Osteocyte (in vitro differentiated cells): ENCODE data around the gene ZNF613. TPM values are rescaled to one million over a fixed set of nuclear protein-coding genes. Genes with fewer than 3 reads are reported as not detected.
"Not testable (repeated sequence)": the region's sequence is repeated elsewhere in the genome, so short reads cannot be mapped to it uniquely, and the experiment has no call there.

Source experiments
- DNase-seq: peaks from one replicate; pipeline ENCODE4 v3.0.0; 2021; ENCODE audit warnings: mixed read lengths; ENCODE audit not compliant: unreplicated experiment; ENCODE audit errors: extremely low spot score
- H3K27ac Mint-ChIP-seq: one replicate; pipeline ENCODE4 v1.8.0; 2021; ENCODE audit warnings: mild to moderate bottlenecking, mixed read lengths; ENCODE audit not compliant: unreplicated experiment
- H3K27me3 Mint-ChIP-seq: one replicate; pipeline ENCODE4 v1.8.0; 2021; ENCODE audit warnings: mixed read lengths; ENCODE audit not compliant: unreplicated experiment
- H3K36me3 Mint-ChIP-seq: one replicate; pipeline ENCODE4 v1.8.0; 2021; ENCODE audit warnings: mixed read lengths; ENCODE audit not compliant: unreplicated experiment
- H3K4me1 Mint-ChIP-seq: one replicate; pipeline ENCODE4 v1.8.0; 2021; ENCODE audit warnings: mixed read lengths; ENCODE audit not compliant: unreplicated experiment
- H3K4me3 Mint-ChIP-seq: one replicate; pipeline ENCODE4 v1.8.0; 2021; ENCODE audit warnings: mild to moderate bottlenecking, moderate library complexity, mixed read lengths; ENCODE audit not compliant: unreplicated experiment
- H3K9me3 Mint-ChIP-seq: one replicate; pipeline ENCODE4 v1.8.0; 2021; ENCODE audit warnings: mixed read lengths; ENCODE audit not compliant: unreplicated experiment
- CTCF ChIP-seq: fragments of 200-600 bp; sonication (generic); IDR thresholded peaks from 2 replicates; pipeline ENCODE4 v1.5.0; 2021; ENCODE audit warnings: antibody characterized with exemption, mild to moderate bottlenecking, moderate library complexity
- total RNA-seq: library from RNA; stranded (reverse); gene quantifications from 2 replicates; pipeline ENCODE4 v1.2.1, GENCODE V29; 2021

The ZNF613 gene
- total RNA-seq, 1 donor from 2014 or later: 7.8 TPM

GRCh38 chr19:51905206-51905605 lies 22.1 kb upstream of the ZNF613 start:
- Mint-ChIP-seq H3K27me3 (peaks cover 7% of the 10 kb centered on the region), H3K4me1 (peaks cover 19% of the 10 kb centered on the region), H3K4me3 (peak overlapping the region; percentile 99), H3K9me3 (peaks cover 45% of the 10 kb centered on the region), H3K27ac (peak overlapping the region; percentile 95), H3K36me3 (peaks cover 16% of the 10 kb centered on the region)
- TF ChIP-seq CTCF: no peak
- no peak for DNase-seq

- DNase-seq, H3K27me3 Mint-ChIP-seq, H3K27ac Mint-ChIP-seq, H3K4me3 Mint-ChIP-seq: not testable (repeated sequence)
- H3K4me1 Mint-ChIP-seq: peaks cover 19% of the 10 kb centered on the region
- peaks cover 41% of the 10 kb centered on the region for H3K9me3 Mint-ChIP-seq
- peaks cover 12% of the 10 kb centered on the region for H3K36me3 Mint-ChIP-seq
Measured at GRCh38 chr19:51905639-51906038, 21.6 kb upstream of the ZNF613 start.

GRCh38 chr19:51906108-51906507 lies 21.2 kb upstream of the ZNF613 start:
- peaks cover 38% of the 10 kb centered on the region for H3K9me3 Mint-ChIP-seq
- H3K4me3 Mint-ChIP-seq, H3K27me3 Mint-ChIP-seq, DNase-seq, H3K27ac Mint-ChIP-seq: not testable (repeated sequence)
- peaks cover 12% of the 10 kb centered on the region for H3K36me3 Mint-ChIP-seq
- peaks cover 19% of the 10 kb centered on the region for H3K4me1 Mint-ChIP-seq

- H3K4me3 Mint-ChIP-seq, H3K36me3 Mint-ChIP-seq, DNase-seq, H3K27me3 Mint-ChIP-seq, H3K27ac Mint-ChIP-seq: not testable (repeated sequence)
- peaks cover 16% of the 10 kb centered on the region for H3K4me1 Mint-ChIP-seq
- peaks cover 46% of the 10 kb centered on the region for H3K9me3 Mint-ChIP-seq
Measured at GRCh38 chr19:51907981-51908380, 19.3 kb upstream of the ZNF613 start.

- H3K36me3 Mint-ChIP-seq: peaks cover 3% of the 10 kb centered on the region
- peaks cover 40% of the 10 kb centered on the region for H3K9me3 Mint-ChIP-seq
- no peak for TF ChIP-seq CTCF
- DNase-seq: no peak
- no peaks in the 10 kb centered on the region for H3K4me1 Mint-ChIP-seq
- H3K27ac Mint-ChIP-seq: no peak overlapping the region
- no peak overlapping the region for H3K4me3 Mint-ChIP-seq
- no peaks in the 10 kb centered on the region for H3K27me3 Mint-ChIP-seq
Measured at GRCh38 chr19:51915324-51915867, 11.9 kb upstream of the ZNF613 start.

- H3K36me3 Mint-ChIP-seq: peaks cover 3% of the 10 kb centered on the region
- peaks cover 47% of the 10 kb centered on the region for H3K9me3 Mint-ChIP-seq
- no peaks in the 10 kb centered on the region for H3K4me1 Mint-ChIP-seq
- no peak for TF ChIP-seq CTCF
- DNase-seq: no peak
- no peak overlapping the region for H3K27ac Mint-ChIP-seq
- no peaks in the 10 kb centered on the region for H3K27me3 Mint-ChIP-seq
- H3K4me3 Mint-ChIP-seq: no peak overlapping the region
Measured at GRCh38 chr19:51916167-51916566, 11.1 kb upstream of the ZNF613 start.
